PC-3 (cell line): ENCODE measurements around the gene TNNT1.

Experiments
- EZH2 ChIP-seq: fragments of 300-600 bp; sonication (generic); IDR thresholded peaks from one replicate; pipeline ENCODE4 v1.6.1; 2017; ENCODE audit warnings: antibody characterized with exemption, mild to moderate bottlenecking, low read length; ENCODE audit not compliant: unreplicated experiment
- EZH2phosphoT487 ChIP-seq: fragments of 300-600 bp; sonication (generic); IDR thresholded peaks from 2 replicates; pipeline ENCODE4 v1.6.1; 2018; ENCODE audit warnings: mild to moderate bottlenecking, antibody characterized with exemption, low read length, borderline replicate concordance
- TF ChIP-seq, protein P1 (sequence below): fragments of 300-600 bp; sonication (generic); conservative IDR thresholded peaks from 2 replicates; pipeline ENCODE4 v1.5.1; 2017; ENCODE audit warnings: antibody characterized with exemption, low read depth, mild to moderate bottlenecking, low read length

DNA sequence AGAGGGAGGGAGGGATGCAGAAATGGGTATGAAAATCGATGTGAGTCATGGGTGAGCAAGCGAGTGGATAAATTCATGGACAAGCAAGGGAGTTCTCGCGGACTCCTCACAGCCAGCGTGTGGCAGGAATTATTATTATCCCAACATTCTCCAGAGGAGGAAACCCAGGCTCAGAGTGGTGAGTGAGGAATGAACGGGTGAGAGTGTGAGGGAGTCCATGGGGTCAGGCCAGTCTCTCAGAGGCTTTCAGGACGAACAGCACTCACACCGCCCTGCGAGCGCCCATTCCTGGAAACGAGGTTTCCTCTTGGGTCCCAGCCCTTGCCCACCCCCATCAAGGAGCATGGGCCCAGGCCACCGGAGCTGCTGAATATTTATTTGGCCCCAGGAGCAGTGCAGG is 23.7 kb upstream of the TNNT1 start:
- TF ChIP-seq, protein P1, sequence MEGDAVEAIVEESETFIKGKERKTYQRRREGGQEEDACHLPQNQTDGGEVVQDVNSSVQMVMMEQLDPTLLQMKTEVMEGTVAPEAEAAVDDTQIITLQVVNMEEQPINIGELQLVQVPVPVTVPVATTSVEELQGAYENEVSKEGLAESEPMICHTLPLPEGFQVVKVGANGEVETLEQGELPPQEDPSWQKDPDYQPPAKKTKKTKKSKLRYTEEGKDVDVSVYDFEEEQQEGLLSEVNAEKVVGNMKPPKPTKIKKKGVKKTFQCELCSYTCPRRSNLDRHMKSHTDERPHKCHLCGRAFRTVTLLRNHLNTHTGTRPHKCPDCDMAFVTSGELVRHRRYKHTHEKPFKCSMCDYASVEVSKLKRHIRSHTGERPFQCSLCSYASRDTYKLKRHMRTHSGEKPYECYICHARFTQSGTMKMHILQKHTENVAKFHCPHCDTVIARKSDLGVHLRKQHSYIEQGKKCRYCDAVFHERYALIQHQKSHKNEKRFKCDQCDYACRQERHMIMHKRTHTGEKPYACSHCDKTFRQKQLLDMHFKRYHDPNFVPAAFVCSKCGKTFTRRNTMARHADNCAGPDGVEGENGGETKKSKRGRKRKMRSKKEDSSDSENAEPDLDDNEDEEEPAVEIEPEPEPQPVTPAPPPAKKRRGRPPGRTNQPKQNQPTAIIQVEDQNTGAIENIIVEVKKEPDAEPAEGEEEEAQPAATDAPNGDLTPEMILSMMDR: no peak
- TF ChIP-seq EZH2 (no peak), EZH2phosphoT487 (no peak)
